Nephron progenitor cell (in vitro differentiated cells): ENCODE data around the gene GCLM.

Experiments
- DNase-seq: peaks from one replicate; pipeline ENCODE4 v3.0.0; 2021
- H3K27ac Mint-ChIP-seq: 2 replicates; pipeline ENCODE4 v1.8.0; 2021; ENCODE audit warnings: mild to moderate bottlenecking, moderate library complexity, mixed read lengths
- H3K27me3 Mint-ChIP-seq: 2 replicates; pipeline ENCODE4 v1.8.0; 2021; ENCODE audit warnings: mild to moderate bottlenecking, low read depth, mixed read lengths; ENCODE audit not compliant: poor library complexity
- H3K36me3 Mint-ChIP-seq: 2 replicates; pipeline ENCODE4 v1.8.0; 2021; ENCODE audit warnings: low read depth, mixed read lengths
- H3K4me1 Mint-ChIP-seq: 2 replicates; pipeline ENCODE4 v1.8.0; 2021; ENCODE audit warnings: mixed read lengths
- H3K4me3 Mint-ChIP-seq: 2 replicates; pipeline ENCODE4 v1.8.0; 2021; ENCODE audit warnings: mild to moderate bottlenecking, moderate library complexity, mixed read lengths
- H3K9me3 Mint-ChIP-seq: 2 replicates; pipeline ENCODE4 v1.8.0; 2021; ENCODE audit warnings: mild to moderate bottlenecking, moderate library complexity, mixed read lengths
- TF ChIP-seq, protein P1 (sequence below): fragments of 200-600 bp; sonication (generic); IDR thresholded peaks from 2 replicates; pipeline ENCODE4 v1.5.0; 2021; ENCODE audit warnings: antibody characterized with exemption

GCLM gene

GRCh38 chr1:93841771-93842170 is 67.5 kb downstream of the GCLM start:
- no peak for DNase-seq
- peaks cover 5% of the 10 kb centered on the region for H3K27me3 Mint-ChIP-seq
- peaks cover 22% of the 10 kb centered on the region for H3K36me3 Mint-ChIP-seq
- no peak overlapping the region for H3K27ac Mint-ChIP-seq
- H3K9me3 Mint-ChIP-seq = peaks cover 5% of the 10 kb centered on the region
- peaks cover 14% of the 10 kb centered on the region for H3K4me1 Mint-ChIP-seq
- no peak overlapping the region for H3K4me3 Mint-ChIP-seq
- TF ChIP-seq, protein P1, sequence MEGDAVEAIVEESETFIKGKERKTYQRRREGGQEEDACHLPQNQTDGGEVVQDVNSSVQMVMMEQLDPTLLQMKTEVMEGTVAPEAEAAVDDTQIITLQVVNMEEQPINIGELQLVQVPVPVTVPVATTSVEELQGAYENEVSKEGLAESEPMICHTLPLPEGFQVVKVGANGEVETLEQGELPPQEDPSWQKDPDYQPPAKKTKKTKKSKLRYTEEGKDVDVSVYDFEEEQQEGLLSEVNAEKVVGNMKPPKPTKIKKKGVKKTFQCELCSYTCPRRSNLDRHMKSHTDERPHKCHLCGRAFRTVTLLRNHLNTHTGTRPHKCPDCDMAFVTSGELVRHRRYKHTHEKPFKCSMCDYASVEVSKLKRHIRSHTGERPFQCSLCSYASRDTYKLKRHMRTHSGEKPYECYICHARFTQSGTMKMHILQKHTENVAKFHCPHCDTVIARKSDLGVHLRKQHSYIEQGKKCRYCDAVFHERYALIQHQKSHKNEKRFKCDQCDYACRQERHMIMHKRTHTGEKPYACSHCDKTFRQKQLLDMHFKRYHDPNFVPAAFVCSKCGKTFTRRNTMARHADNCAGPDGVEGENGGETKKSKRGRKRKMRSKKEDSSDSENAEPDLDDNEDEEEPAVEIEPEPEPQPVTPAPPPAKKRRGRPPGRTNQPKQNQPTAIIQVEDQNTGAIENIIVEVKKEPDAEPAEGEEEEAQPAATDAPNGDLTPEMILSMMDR = no peak

DNA sequence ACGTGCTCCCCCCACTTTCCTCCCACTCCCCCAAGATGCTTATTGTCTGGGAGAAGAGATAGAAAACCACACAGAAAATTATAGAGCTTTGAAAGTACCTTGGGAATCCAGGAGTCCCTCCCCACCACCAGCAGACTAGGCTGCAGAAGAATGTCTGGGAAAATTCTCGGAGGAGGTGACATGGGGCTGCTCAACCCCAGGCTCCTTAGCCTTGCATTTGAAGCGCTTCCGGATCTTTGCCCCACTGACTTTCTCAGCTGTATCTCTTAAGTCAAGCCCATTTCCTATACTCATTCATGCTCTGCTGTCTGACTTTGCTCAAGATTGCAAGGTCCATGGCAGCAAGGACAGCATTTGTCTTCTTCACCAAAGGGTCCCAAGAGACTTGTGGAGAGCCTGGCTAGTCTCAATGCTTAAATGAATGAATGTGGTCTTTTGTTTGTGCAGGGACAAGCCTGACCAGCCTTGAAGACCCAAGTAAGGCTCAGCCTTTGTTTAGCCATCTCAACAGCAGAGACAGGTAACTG is 68.2 kb downstream of the GCLM start:
- no peak overlapping the region for H3K4me3 Mint-ChIP-seq
- H3K27me3 Mint-ChIP-seq = peaks cover 5% of the 10 kb centered on the region
- peaks cover 30% of the 10 kb centered on the region for H3K36me3 Mint-ChIP-seq
- TF ChIP-seq, protein P1 = no peak
- H3K27ac Mint-ChIP-seq = no peak overlapping the region
- DNase-seq = no peak
- peaks cover 12% of the 10 kb centered on the region for H3K4me1 Mint-ChIP-seq
- H3K9me3 Mint-ChIP-seq = peaks cover 13% of the 10 kb centered on the region

DNA sequence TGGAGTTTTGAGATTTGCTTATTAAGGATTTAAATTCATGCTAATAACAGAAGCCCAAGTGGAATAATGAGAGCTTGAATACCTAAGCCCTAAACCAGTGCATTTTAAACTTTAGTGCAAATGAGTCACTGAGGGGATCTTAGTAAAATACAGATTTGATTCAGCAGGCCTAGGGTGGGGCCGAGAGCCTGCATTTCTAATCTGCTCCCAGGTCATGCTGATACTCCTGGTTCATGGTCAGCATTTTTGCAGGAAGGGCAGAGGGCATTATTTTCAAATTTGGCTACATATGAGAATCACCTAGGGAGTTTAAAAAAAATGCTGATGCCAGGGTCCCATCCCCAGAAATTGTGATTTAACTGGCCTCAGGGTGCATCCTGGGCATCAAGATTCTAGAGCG is 69.5 kb downstream of the GCLM start:
- H3K27me3 Mint-ChIP-seq = peaks cover 5% of the 10 kb centered on the region
- TF ChIP-seq, protein P1 = no peak
- H3K4me1 Mint-ChIP-seq = peaks cover under 1% of the 10 kb centered on the region
- peaks cover 25% of the 10 kb centered on the region for H3K9me3 Mint-ChIP-seq
- H3K27ac Mint-ChIP-seq = no peak overlapping the region
- H3K4me3 Mint-ChIP-seq = no peak overlapping the region
- DNase-seq = no peak
- H3K36me3 Mint-ChIP-seq = peaks cover 43% of the 10 kb centered on the region

DNA sequence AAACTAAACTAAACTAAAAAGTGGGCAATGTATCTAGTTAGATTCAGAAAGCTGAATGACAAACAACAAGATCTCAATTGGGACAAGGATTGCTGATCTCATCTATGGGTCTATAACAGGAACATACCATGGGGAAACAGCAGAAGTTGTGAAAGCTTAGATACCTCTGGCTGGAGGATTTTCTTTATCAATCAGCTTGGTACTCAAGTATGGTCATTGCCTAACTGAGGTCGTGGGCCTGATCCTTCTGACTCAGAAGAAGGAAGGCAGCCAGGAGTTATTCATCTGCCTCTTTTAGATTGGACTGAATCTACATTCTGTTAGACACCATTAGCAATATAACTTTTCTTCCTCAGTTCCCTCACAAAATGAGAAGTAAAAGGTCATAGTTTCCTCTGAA is 69.9 kb downstream of the GCLM start:
- TF ChIP-seq, protein P1 = no peak
- H3K27me3 Mint-ChIP-seq = peaks cover 5% of the 10 kb centered on the region
- peaks cover 30% of the 10 kb centered on the region for H3K9me3 Mint-ChIP-seq
- no peaks in the 10 kb centered on the region for H3K4me1 Mint-ChIP-seq
- DNase-seq = no peak
- no peak overlapping the region for H3K4me3 Mint-ChIP-seq
- no peak overlapping the region for H3K27ac Mint-ChIP-seq
- peaks cover 47% of the 10 kb centered on the region for H3K36me3 Mint-ChIP-seq

GRCh38 chr1:93837961-93838360 is 71.3 kb downstream of the GCLM start:
- DNase-seq = no peak
- H3K27ac Mint-ChIP-seq = no peak overlapping the region
- no peak overlapping the region for H3K4me3 Mint-ChIP-seq
- peaks cover 5% of the 10 kb centered on the region for H3K27me3 Mint-ChIP-seq
- TF ChIP-seq, protein P1 = no peak
- H3K36me3 Mint-ChIP-seq = peaks cover 60% of the 10 kb centered on the region
- H3K4me1 Mint-ChIP-seq = no peaks in the 10 kb centered on the region
- peaks cover 43% of the 10 kb centered on the region for H3K9me3 Mint-ChIP-seq
